HG02840 (cell line): Measurements from ENCODE around the gene SNAP47.

ENCODE experiments used
- ATAC-seq: cut with Tn5 transposase; IDR thresholded peaks from one replicate; pipeline ENCODE4 v1.9.1; 2021; ENCODE audit warnings: mild to moderate bottlenecking, moderate library complexity, moderate number of reproducible peaks; ENCODE audit not compliant: unreplicated experiment, low FRiP score

Gene SNAP47

DNA sequence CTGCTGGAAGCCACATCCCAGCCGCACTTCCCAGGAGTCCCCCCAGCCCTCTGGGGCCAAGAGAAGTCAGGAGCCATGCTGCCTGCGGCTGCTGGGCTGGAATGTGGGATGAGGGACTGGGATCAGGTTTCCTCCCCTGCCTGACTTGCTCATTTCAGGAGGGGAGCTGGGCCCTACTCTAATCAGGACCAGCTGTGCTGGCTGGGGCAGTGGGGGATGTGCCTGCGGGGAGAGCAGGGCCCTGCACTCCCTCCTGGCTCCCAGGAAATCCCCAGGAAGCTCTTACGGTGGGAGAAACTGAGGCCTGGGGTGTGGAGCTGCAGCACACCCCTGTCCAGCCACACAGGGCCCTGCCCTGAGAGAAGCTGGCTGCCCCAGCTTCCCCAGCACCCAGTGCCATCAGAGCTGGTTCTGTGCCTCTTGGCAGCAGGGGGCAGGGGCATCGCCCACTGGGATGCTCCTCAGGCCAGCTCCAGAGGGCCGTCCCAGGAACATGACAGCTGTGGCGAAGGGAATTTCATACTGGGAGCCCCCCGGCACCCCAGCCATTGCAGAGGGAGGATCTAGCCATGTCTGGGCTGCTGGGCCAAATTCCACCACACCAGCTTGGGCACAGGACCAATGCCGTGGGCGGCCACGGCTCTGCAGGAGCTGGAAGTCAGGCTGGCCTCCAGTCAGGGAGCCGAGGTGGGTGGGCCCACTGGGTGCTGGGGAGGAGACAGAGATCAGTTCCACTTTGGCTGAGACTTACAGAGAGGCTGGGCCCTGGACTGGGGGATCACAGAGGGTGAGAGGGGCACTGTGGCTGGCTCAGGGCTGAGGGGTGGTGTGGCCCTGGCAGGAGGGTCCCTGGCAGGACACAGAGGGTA, 58.9 kb downstream of the SNAP47 start:
- ATAC-seq: no peak

DNA sequence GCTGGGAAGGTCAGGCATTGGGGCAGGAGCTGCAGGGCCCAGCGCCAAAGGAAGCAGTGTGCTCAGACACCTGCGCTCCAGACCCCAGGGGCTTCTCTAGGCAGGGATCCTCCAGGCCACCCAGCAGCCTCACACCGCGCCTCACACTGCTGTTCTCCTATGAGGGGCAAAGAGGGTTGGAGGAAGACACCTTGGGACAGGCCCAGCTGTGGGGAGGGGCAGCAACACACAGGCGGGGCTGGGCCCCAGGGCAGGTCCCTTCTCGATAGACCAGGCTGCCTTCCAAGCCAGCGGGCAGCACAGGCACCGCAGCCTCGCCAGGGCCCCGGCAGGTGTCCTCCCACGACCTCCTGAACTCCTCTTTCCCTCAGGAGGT, 59.6 kb downstream of the SNAP47 start:
- ATAC-seq: no peak

DNA sequence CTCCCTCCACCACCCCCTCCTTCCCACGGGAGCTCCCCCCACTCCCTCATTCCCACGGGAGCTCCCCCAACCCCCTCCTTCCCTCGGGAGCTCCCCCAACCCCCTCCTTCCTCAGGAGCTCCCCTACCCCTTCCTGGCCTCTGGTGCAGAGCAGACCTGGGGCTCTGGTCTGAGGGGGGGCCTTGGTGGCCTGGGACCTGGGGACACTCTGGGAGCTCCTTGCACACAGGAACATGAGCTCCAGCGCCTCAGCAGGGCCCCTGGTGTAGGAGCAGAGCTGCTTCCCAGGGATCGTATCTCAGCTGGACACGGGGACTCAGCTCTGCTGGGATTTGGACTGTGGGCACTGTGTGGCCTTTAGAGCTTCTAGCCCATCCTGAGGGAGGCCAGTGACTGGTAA, 60.5 kb downstream of the SNAP47 start:
- ATAC-seq: no peak

DNA sequence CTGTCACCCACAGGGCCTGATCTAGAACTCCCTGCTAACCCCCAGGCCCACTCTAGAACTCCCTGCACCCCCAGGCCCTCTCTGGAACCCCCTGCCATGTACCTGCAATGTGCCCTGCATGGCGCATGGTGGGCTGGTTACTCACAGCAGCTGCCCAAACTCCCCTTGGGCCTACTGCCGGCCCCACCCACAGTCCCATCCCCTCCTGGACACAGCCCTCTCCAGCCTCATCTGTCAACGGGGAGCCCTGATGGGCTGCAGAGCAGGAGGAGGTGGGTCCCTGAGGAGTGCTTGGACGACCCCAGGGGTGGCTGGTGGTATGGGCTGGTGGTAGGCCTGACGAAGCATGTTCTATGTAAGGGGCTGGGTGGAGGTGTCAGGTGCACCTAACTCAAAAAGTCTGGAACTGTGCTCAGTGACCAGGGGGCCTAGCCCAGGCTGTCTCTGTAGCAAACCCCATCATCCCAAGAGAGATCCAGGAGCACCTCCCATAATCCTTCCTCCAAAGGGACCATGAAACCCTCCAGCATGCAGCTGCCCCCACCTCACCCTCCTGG, 61.2 kb downstream of the SNAP47 start:
- ATAC-seq: no peak

DNA sequence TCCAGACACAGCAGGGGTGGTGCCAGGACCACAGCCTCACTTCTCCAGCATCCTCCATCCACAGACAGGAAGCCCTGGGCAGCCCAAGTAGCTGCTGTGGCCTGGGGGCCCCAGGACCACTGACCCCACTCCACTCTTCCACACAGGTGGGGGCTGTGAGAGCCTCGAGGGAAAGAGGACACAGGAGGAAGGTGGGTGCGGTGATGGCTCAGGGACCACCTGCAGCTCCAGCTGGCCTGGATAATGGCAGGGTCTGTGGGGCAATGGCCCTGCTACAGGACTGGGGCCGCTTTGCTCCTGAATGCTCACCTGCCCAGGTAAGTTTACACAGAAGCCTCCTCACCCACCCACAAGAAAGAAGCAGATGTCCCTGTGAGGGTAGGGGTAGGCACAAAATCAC, 61.9 kb downstream of the SNAP47 start:
- ATAC-seq: no peak

DNA sequence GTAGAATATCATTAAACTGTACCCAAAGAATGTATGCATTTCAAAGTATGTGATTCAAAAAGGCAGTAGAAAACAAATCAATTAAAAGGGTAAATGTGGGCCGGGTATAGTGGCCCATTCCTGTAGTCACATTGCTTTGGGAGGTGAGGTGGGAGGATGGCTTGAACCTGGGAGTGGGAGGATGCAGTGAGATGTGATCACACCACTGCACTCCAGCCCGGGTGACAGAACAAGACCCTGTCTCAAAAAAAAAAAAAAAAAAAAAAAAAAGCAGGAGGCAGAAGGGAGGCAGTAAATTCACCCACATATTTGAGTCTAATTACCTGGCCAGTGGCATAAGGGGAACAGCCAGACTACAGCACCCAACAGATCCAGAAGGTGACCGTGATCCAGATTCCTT, 62.4 kb downstream of the SNAP47 start:
- ATAC-seq: no peak

DNA sequence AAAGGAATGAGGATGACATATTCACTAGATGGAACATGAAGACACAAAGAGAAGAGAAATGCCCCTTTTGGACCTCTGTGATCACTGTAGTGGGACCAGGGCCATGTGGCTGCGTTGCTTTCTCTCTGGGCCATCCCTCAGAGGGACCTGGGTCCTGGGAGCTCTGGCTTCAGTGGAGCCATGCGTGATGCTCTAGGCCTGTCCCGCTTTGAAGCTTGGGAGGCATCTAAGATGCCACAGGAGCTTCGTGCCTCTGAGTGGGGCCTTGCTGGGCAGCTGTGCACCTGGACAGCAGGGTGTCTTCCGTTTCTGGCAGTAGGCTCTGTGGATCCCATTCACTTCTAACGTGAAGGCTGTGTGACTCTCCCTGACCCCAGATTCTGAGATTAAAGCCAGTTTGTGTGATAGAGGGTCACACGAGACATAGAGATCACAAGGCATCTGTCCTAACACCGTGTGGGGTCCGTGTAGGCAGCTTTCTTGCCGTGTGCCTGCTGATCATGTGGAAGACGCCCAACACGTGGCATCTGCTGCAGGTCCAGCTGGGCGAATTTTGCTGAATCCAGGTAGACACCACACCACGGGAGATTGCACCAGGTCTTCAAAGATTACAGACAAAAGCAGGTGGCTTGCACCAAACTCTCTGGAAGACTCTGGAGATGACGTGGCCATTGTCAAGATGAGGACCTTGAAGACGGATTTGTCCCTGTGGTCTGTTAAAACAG, 63.0 kb downstream of the SNAP47 start:
- ATAC-seq: no peak

DNA sequence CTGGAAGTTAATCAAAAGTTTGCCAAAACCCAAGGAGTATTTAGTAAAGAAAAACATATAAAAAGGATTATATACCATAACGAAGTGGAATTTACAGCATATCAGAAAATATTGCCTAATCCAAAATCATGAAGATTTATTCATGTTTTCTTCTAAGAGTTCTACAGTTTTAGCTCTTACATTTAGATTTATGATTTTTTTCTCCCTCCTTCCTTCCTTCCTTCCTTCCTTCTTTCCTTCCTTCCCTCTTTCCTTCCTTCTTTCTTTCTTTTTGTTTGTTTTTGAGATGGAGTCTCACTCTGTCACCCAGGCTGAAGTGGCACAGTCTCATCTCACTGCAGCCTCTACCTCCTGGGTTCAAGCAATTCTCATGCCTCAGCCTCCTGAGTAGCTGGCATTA, 64.5 kb downstream of the SNAP47 start:
- no peak for ATAC-seq

DNA sequence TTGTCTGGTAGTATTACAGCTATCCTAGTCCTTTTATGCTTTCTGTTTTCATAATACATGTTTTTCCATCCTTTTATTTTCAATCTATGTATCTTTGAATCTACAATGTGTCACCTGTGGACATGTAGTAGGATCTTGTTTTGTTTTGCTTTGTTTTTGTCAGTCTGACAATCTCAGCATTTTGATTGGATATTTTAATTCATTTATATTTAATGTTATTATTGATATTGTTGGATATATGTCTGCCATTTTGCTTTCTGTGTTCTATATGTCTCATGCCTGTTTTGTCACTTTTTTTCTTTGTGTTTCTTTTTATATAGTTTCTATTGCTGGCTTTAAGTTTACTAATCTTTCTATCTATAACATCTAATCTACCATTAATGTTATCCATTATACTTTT, 68.7 kb downstream of the SNAP47 start:
- ATAC-seq: no peak

DNA sequence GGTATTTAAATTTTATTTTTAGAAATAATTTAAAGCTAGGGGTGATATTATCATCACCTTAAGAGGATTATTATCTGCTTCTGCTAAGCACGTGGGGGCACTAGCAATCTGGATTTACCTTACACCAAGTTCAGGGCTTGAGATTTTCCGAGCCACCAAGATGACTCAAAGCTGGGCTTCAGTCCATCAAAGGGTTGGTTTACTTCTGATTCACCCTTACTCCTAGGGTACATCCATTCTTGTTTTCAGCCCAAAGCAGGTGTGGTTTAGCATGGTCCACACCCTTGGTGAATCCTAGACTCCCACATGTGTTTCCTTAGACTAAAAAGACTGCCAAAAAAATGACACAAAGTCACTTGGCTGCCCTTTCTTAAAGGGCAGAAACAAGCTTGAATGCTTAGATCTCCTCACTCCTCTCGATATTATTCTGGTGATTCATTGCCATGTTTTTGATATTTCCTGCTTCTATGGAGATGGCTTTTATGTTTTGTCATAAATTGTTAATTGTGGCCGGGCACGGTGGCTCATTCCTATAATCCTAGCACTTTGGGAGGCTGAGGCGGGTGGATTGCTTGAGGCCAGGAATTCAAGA, 70.5 kb downstream of the SNAP47 start:
- no peak for ATAC-seq

DNA sequence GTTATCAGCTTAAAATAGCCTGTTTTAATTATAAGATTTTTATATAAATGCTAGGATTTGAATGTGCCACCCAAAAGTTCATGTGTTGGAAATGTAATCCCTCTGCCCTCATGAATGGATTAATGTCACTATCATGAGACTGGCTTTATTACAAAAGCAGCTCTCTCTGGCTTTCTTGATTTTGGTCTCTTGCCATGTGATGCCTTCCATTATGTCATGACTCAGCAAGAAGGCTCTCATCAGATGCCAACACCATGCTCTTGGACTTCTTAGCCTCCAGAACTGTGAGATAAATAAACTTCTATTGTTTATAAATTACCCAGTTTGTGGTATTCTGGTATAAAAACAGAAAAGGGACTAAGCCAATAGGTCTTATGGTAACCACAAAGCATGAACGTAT, 73.3 kb downstream of the SNAP47 start:
- ATAC-seq: no peak

DNA sequence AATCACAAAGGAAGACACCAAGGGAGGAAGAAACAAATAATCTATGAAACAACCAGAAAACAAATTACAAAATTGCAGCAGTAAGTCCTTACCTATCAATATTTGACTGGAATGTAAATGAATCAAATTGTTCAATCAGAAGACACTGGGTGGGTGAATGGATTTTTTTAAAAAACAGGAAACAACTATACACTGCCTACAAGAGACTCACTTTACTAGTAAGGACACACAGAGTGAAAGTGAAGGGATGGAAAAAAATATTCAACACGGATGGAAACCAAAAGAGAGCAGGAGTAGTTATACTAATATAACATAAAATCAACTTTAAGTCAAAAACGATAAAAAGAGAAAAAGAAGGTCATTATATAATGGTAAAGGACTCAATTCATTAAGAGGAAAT, 73.8 kb downstream of the SNAP47 start:
- no peak for ATAC-seq

DNA sequence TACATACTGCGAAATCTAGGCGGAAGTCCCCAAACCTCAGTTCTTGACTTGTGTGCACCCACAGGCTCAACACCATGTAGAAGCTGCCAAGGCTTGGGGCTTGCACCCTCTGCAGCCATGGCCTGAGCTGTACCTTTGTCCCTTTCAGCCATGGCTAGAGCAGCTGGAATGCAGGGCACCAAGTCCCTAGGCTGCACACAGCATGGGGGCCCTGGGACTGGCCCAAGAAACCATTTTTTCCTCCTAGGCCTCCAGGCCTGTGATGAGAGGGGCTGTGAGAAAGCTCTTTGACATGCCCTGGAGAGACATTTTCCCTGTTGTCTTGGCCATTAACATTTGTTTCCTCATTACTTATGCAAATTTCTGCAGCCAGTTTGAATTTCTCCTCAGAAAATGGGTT, 78.7 kb downstream of the SNAP47 start:
- no peak for ATAC-seq

DNA sequence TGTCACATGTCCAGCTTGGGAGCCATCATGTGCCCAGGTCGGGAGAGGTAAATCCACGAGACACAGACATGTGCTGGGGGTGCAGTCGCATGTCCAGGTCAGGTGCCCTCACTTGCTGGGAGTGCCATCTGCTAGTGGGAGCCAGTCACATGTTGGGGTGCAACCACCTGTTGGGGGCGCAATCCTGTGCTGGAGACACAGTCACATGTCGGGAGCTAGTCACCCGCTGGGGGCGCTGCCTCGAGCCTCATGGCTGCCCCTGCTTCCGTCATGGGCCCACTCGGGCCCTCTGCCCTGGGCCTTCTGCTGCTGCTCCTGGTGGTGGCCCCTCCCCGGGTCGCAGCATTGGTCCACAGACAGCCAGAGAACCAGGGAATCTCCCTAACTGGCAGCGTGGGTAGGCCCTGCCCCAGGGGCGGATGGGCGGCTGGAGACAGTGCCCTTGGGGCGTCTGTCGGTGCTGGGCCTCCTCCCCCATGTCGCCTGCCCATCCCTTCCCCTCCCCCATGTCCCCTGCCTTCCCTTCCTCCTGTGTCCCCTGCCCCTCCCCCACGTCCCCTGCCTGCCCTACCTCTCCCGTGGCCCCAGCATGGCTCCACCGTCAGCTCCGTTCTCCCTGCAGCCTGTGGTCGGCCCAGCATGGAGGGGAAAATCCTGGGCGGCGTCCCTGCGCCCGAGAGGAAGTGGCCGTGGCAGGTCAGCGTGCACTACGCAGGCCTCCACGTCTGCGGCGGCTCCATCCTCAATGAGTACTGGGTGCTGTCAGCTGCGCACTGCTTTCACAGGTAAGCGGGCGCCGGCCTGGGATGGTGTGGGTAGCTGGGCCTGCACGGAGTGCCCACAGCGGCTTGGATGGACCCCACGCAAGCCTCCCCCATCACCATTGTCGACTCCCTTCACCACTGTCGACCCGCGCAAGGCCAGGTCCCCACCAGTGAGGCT, 80.5 kb downstream of the SNAP47 start, which contains the start of gene PRSS38:
Gene PRSS38 (plus strand): TSS at position 208 of the 942 bp plus-strand sequence. CDS start 42 bp downstream, at position 250.
- ATAC-seq: no peak

DNA sequence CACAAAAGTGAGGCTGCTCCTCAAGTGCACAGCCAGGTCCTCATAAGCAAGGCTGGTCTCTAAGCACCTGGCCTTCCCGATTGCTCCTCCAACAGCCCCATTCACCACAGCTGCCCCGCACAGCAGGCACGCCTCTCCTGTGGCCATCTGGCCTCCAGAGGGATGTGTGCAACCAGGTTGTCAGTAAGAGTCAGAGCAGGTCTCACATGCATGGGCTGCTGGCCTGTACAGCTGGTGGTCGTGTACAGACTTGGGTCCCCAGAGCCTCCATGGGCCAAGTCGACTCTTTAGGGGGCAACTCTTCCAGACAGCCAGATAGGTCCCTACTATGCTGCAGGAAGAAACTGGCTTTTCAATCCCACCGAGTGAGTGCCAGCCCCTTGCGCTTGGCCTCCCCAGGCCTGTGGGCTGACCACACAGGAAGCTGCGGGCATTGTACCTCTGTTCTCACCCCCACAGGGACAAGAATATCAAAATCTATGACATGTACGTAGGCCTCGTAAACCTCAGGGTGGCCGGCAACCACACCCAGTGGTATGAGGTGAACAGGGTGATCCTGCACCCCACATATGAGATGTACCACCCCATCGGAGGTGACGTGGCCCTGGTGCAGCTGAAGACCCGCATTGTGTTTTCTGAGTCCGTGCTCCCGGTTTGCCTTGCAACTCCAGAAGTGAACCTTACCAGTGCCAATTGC, 81.7 kb downstream of the SNAP47 start:
- ATAC-seq: no peak

DNA sequence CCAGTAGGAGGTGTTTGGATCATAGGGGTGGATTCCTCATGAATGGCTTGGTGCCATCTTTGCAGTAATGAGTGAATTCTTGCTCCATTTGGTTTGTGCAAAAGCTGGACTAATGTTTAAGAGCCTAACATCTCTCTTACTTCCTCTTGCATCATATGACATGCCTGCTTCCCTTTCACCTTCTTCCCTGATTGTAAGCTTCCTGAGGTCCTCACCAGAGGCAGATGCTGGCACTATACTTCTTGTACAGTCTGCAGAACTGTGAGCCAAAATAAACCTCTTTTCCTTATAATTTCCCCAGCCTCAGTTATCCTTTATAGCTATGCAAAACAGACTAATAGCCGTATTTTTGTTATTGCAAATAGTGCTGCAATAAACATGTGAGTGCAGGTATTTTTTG, 88.3 kb downstream of the SNAP47 start:
- ATAC-seq: no peak

DNA sequence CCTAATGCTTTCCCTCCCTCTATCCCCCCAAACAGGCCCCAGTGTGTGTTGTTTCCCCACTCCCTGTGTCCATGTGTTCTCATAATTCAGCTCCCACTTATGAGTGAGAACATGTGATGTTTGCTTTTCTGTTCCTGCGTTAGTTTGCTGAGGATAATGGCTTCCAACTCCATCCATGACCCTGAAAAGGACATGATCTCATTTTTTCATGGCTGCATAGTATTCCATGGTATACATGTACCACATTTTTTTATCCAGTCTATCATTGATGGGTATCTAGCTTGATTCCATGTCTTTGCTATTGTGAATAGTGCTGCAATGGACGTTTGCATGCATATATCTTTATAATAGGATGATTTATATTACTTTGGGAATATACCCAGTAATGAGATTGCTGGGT, 89.0 kb downstream of the SNAP47 start:
- no peak for ATAC-seq

DNA sequence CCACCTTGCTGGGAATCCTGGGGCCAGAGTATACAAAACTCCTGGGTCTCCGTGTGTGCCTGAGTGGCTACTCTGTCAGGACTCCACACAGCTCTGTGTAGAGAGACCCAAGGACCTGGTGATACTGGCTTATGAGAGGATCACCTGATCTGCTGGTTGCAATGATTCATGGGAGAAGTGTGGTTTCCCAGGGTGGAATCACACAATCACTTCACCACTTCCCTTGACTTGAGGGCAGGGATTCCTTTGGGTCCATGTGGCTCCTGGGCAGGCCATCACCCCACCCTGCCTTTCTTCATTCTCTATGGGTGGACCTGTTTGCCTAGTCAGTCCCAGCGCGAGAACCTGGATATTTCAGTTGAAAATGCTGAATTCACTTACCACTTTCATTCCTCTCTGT, 93.6 kb downstream of the SNAP47 start:
- no peak for ATAC-seq
